Astrocyte (in vitro differentiated cells and primary cell): Measurements from ENCODE around the gene GJA4. TPM values are rescaled to one million over a fixed set of nuclear protein-coding genes. Genes with fewer than 3 reads are reported as not detected.
A peak's percentile ranks its signal among the peaks of the same experiment; 100 is the strongest.

Experiments used
- DNase-seq: peaks from one replicate; pipeline ENCODE4 v3.0.0-alpha.2; 2010; ENCODE audit warnings: low read depth
- FAIRE-seq: peaks from 2 replicates; lab custom pipeline; 2011; peaks lifted over from hg19 to GRCh38; lab: Jason Lieb, UNC
- H2AFZ ChIP-seq: 2 replicates; pipeline ENCODE4 v1.6.0; 2012; ENCODE audit warnings: low read depth, low read length, inconsistent platforms
- H3K27ac ChIP-seq: 2 replicates; pipeline ENCODE4 v1.5.1; 2011; ENCODE audit warnings: low read depth, low read length, inconsistent platforms
- H3K27me3 ChIP-seq: 2 replicates; pipeline ENCODE4 v1.6.0; 2011; ENCODE audit warnings: low read length, inconsistent platforms; ENCODE audit not compliant: insufficient read depth
- H3K36me3 ChIP-seq: 2 replicates; pipeline ENCODE4 v1.5.1; 2011; ENCODE audit warnings: low read length, inconsistent platforms; ENCODE audit not compliant: insufficient read depth
- H3K4me1 ChIP-seq: 2 replicates; pipeline ENCODE4 v1.5.1; 2011; ENCODE audit warnings: low read length, inconsistent platforms; ENCODE audit not compliant: insufficient read depth
- H3K4me2 ChIP-seq: 2 replicates; pipeline ENCODE4 v1.6.0; 2012; ENCODE audit warnings: low read length, inconsistent platforms
- H3K4me3 ChIP-seq: 2 replicates; pipeline ENCODE4 v1.5.1; 2011; ENCODE audit warnings: low read depth, mild to moderate bottlenecking, low read length, inconsistent platforms; ENCODE audit not compliant: insufficient read depth
- H3K79me2 ChIP-seq: 2 replicates; pipeline ENCODE4 v1.6.0; 2012; ENCODE audit warnings: mild to moderate bottlenecking, low read length, inconsistent platforms; ENCODE audit not compliant: insufficient read depth
- H3K9ac ChIP-seq: 2 replicates; pipeline ENCODE4 v1.6.0; 2012; ENCODE audit warnings: mild to moderate bottlenecking, low read length, inconsistent platforms
- H3K9me3 ChIP-seq: 2 replicates; pipeline ENCODE4 v1.5.1; 2012; ENCODE audit warnings: low read depth, mild to moderate bottlenecking, low read length, inconsistent platforms; ENCODE audit not compliant: insufficient read depth
- H4K20me1 ChIP-seq: 2 replicates; pipeline ENCODE4 v1.6.0; 2012; ENCODE audit warnings: low read length, inconsistent platforms; ENCODE audit not compliant: insufficient read depth
- H3K27ac Mint-ChIP-seq: one replicate; pipeline ENCODE4 v1.8.0; 2021; ENCODE audit warnings: mild to moderate bottlenecking, mixed read lengths; ENCODE audit not compliant: unreplicated experiment
- H3K27me3 Mint-ChIP-seq: one replicate; pipeline ENCODE4 v1.8.0; 2021; ENCODE audit warnings: low read depth, mixed read lengths; ENCODE audit not compliant: unreplicated experiment
- H3K36me3 Mint-ChIP-seq: one replicate; pipeline ENCODE4 v1.8.0; 2021; ENCODE audit warnings: low read depth, mixed read lengths; ENCODE audit not compliant: unreplicated experiment
- H3K4me1 Mint-ChIP-seq: one replicate; pipeline ENCODE4 v1.8.0; 2021; ENCODE audit warnings: low read depth, mixed read lengths; ENCODE audit not compliant: unreplicated experiment
- H3K4me3 Mint-ChIP-seq: one replicate; pipeline ENCODE4 v1.8.0; 2021; ENCODE audit warnings: mild to moderate bottlenecking, moderate library complexity, mixed read lengths; ENCODE audit not compliant: unreplicated experiment
- H3K9me3 Mint-ChIP-seq: one replicate; pipeline ENCODE4 v1.8.0; 2021; ENCODE audit warnings: mild to moderate bottlenecking, mixed read lengths; ENCODE audit not compliant: unreplicated experiment
- EZH2 ChIP-seq: IDR thresholded peaks from 2 replicates; pipeline ENCODE4 v1.6.1; 2012; ENCODE audit warnings: mild to moderate bottlenecking, low read length, inconsistent platforms; ENCODE audit not compliant: insufficient read depth
- total RNA-seq: library from RNA; stranded (reverse); gene quantifications from 2 replicates; pipeline ENCODE4 v1.2.1, GENCODE V29; 2021
- TF ChIP-seq, protein P1 (sequence below): IDR thresholded peaks from 2 replicates; pipeline ENCODE4 v1.5.1; 2011; ENCODE audit warnings: low read depth, mild to moderate bottlenecking, inconsistent platforms, low read length, moderate library complexity; ENCODE audit not compliant: insufficient read depth

Gene GJA4
- total RNA-seq, 1 donor from 2014 or later, result not detected

DNA sequence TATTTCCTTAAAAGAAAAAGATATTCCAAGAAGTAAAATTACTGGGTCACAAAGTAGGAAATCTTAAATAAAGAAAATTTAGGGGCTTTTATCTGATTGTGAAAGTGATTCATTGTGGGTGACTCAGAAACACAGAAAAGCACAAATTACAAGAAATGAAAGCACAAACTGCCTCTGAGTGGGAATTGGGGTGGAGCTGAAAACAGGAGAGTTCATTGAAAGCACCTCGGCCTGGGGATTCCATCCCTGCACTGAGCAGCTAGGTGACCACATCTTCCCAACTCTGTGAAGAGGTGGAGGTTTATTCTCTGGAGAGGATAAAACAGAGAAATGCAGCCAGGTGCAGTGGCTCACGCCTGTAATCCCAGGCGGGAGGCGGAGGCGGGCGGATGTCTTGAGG is 7.4 kb downstream of the GJA4 start:
- Histone ChIP-seq H3K27ac (no peak overlapping the region), H4K20me1 (no peaks in the 10 kb centered on the region), H3K27me3 (no peaks in the 10 kb centered on the region), H2AFZ (no peak overlapping the region), H3K4me1 (no peaks in the 10 kb centered on the region), H3K9ac (no peak overlapping the region), H3K79me2 (no peaks in the 10 kb centered on the region), H3K4me3 (no peak overlapping the region), H3K9me3 (no peaks in the 10 kb centered on the region), H3K4me2 (no peak overlapping the region), H3K36me3 (no peaks in the 10 kb centered on the region)
- H3K27ac Mint-ChIP-seq, result peak overlapping the region; percentile 12
- H3K27me3 Mint-ChIP-seq, result peaks cover 37% of the 10 kb centered on the region
- peaks cover 7% of the 10 kb centered on the region for H3K9me3 Mint-ChIP-seq
- H3K4me3 Mint-ChIP-seq, result no peak overlapping the region
- H3K4me1 Mint-ChIP-seq, result no peaks in the 10 kb centered on the region
- no peak for TF ChIP-seq EZH2
- TF ChIP-seq, protein P1, sequence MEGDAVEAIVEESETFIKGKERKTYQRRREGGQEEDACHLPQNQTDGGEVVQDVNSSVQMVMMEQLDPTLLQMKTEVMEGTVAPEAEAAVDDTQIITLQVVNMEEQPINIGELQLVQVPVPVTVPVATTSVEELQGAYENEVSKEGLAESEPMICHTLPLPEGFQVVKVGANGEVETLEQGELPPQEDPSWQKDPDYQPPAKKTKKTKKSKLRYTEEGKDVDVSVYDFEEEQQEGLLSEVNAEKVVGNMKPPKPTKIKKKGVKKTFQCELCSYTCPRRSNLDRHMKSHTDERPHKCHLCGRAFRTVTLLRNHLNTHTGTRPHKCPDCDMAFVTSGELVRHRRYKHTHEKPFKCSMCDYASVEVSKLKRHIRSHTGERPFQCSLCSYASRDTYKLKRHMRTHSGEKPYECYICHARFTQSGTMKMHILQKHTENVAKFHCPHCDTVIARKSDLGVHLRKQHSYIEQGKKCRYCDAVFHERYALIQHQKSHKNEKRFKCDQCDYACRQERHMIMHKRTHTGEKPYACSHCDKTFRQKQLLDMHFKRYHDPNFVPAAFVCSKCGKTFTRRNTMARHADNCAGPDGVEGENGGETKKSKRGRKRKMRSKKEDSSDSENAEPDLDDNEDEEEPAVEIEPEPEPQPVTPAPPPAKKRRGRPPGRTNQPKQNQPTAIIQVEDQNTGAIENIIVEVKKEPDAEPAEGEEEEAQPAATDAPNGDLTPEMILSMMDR, result no peak
- DNase-seq (peak; percentile 39), FAIRE-seq (no peak)
- H3K36me3 Mint-ChIP-seq, result peaks cover 6% of the 10 kb centered on the region

DNA sequence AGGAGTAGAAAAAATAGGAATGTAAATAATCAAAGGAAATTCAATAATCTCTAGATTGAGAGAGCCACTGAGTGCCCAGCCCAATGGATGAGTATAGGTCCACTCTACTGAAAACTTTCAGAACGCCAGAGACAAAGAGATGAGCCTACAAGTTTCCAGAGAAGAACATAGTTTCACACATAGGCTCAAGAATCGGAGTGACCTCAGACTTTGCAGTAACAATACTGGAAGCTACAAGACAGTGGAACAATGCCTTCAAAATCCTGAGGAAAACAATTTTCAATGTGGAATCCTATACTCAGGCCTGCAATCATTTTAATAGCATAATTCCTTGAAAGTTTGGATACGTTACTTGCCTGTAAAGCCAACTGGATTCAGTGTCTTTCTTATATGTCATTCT is 11.0 kb downstream of the GJA4 start:
- TF ChIP-seq EZH2, result no peak
- TF ChIP-seq, protein P1, result no peak
- H3K36me3 ChIP-seq, result no peaks in the 10 kb centered on the region
- H2AFZ ChIP-seq, result no peak overlapping the region
- no peaks in the 10 kb centered on the region for H4K20me1 ChIP-seq
- Mint-ChIP-seq H3K27me3 (peaks cover 7% of the 10 kb centered on the region), H3K36me3 (peaks cover 6% of the 10 kb centered on the region), H3K4me1 (peaks cover 10% of the 10 kb centered on the region), H3K27ac (no peak overlapping the region), H3K9me3 (peaks cover 5% of the 10 kb centered on the region), H3K4me3 (no peak overlapping the region)
- no peaks in the 10 kb centered on the region for H3K9me3 ChIP-seq
- no peaks in the 10 kb centered on the region for H3K27me3 ChIP-seq
- no peaks in the 10 kb centered on the region for H3K4me1 ChIP-seq
- DNase-seq (no peak), FAIRE-seq (no peak)
- H3K4me3 ChIP-seq, result no peak overlapping the region
- no peak overlapping the region for H3K4me2 ChIP-seq
- H3K9ac ChIP-seq, result no peak overlapping the region
- H3K79me2 ChIP-seq, result no peaks in the 10 kb centered on the region
- H3K27ac ChIP-seq, result no peak overlapping the region

DNA sequence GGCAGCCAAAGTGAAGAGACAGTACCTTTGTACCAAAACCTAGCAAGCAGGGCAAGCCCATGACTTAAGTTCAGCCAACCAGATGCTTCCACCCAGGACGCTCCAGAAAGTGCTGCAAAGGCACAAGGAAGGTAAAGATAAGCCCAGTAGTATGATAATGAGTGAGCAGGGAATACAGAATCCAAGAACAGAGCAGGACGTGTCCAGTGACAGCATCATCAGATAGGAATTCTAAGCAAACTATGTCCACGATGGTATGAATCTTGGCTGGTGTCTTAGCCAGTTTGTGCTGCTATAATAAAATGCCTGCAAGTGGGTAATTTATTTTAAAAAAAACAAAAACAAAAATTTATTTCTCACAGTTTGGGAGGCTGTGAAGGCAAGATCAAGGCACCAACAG is 13.6 kb downstream of the GJA4 start:
- Histone ChIP-seq H3K27me3 (no peaks in the 10 kb centered on the region), H3K27ac (no peak overlapping the region), H2AFZ (peak overlapping the region; percentile 37), H3K79me2 (no peaks in the 10 kb centered on the region), H3K9me3 (no peaks in the 10 kb centered on the region), H3K9ac (no peak overlapping the region), H4K20me1 (no peaks in the 10 kb centered on the region), H3K4me2 (no peak overlapping the region), H3K36me3 (no peaks in the 10 kb centered on the region), H3K4me3 (no peak overlapping the region), H3K4me1 (no peaks in the 10 kb centered on the region)
- Mint-ChIP-seq H3K27me3 (peaks cover 3% of the 10 kb centered on the region), H3K36me3 (peaks cover 6% of the 10 kb centered on the region), H3K4me1 (peaks cover 10% of the 10 kb centered on the region), H3K9me3 (peaks cover 7% of the 10 kb centered on the region), H3K27ac (no peak overlapping the region), H3K4me3 (no peak overlapping the region)
- DNase-seq (peak; percentile 55), FAIRE-seq (no peak)
- TF ChIP-seq EZH2, result no peak
- TF ChIP-seq, protein P1, result no peak
